ES-I3 (cell line): Measurements from ENCODE around the gene HNRNPA2B1.

Experiments used
- H3K36me3 ChIP-seq: 2 replicates; pipeline ENCODE4 v1.6.1; 2013; ENCODE audit warnings: mild to moderate bottlenecking, low read length, control low read depth, moderate library complexity; ENCODE audit not compliant: insufficient read depth
- H3K4me1 ChIP-seq: 2 replicates; pipeline ENCODE4 v1.6.1; 2013; ENCODE audit warnings: mild to moderate bottlenecking, control low read depth, low read length; ENCODE audit not compliant: insufficient read depth
- H3K9ac ChIP-seq: 2 replicates; pipeline ENCODE4 v1.6.1; 2013; ENCODE audit warnings: low read depth, mild to moderate bottlenecking, low read length, moderate library complexity
- H3K9me3 ChIP-seq: 2 replicates; pipeline ENCODE4 v1.6.1; 2013; ENCODE audit warnings: mild to moderate bottlenecking, low read length, moderate library complexity; ENCODE audit not compliant: control insufficient read depth, insufficient read depth

HNRNPA2B1 gene

DNA sequence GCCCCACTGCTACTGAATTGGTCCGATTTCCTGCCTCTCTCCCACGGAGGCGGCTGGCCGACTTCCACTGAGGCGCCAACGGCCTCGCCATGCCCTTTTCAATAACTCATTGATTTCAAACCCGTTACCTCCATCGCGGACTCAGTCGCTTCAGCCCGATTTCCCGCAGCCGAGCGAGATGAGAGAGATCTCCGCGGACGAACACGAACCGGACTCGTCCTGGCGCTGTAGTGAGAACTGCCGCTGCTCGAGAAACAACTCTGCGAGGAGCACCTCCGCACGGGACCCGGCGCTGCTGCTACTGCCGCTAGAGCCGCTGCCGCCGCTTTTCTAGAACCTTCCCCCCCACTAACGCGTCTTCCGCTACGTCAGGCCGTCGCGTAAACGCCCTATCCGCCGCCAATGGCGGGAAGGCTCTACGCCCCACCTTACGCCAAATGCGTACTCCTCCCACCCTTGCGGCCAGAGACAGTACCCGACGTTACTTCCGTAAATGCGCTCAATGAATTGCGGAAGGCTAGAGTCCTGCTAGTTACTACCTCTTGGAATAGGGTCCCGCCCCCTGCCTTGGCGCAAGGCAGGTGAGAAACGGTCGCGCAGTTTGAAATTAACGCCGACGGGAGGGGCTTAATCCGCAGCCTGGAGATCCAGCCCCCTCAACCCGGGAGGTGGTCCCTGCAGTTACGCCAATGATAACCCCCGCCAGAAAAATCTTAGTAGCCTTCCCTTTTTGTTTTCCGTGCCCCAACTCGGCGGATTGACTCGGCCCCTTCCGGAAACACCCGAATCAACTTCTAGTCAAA is at the start of gene HNRNPA2B1:
HNRNPA2B1 (minus strand) TSS at position 303 of the 803 bp plus-strand sequence; CDS start at position 134, 169 bp downstream.
- Histone ChIP-seq H3K9ac (peak within 1 kb of the TSS; percentile 99), H3K36me3 (peaks cover 34% of the 10 kb centered on the region), H3K9me3 (no peaks in the 10 kb centered on the region), H3K4me1 (peaks cover 24% of the 10 kb centered on the region)

DNA sequence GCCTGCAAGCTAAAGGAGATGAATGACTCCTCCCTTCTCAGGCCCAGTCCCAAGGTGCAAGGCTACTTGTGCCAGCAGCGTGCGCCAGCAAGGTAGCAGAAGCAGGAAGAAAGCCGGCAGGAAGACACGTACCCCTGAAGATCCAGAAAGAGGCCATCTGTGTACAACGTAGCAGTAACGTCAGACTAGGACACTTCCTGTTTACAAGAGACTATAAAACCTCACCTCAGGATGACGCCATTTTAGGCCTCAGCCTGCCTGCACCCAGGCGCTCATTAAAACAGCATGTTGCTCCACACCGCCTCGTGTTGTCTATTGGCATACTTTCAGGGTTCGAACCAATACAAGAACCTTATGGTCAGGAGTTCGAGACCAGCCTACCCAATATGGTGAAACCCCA is 49.7 kb upstream of the HNRNPA2B1 start:
- Histone ChIP-seq H3K36me3 (no peaks in the 10 kb centered on the region), H3K9me3 (no peaks in the 10 kb centered on the region), H3K4me1 (no peaks in the 10 kb centered on the region), H3K9ac (no peak overlapping the region)

DNA sequence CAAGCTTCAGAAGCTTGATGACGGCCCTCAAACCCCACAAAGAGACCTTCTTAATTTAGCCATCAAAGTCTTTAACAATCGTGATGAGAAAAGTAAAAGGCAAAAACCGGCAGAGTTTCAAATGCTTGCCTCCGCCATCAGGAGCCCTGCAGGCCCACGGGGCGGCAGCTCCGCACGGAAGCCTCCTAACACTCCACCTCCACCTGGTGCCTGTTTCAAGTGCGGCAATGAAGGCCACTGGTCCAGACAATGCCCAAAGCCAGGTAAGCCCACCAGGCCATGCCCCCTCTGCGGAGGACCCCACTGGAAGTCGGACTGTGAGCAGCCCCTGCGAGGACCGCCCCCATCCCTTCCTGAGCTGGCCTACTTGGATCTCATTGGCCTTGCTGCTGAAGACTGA is 44.6 kb upstream of the HNRNPA2B1 start:
- H3K36me3 ChIP-seq: no peaks in the 10 kb centered on the region
- no peaks in the 10 kb centered on the region; the same call in 1 of the 2 replicates for H3K9me3 ChIP-seq
- H3K4me1 ChIP-seq: no peaks in the 10 kb centered on the region
- H3K9ac ChIP-seq: no peak overlapping the region

DNA sequence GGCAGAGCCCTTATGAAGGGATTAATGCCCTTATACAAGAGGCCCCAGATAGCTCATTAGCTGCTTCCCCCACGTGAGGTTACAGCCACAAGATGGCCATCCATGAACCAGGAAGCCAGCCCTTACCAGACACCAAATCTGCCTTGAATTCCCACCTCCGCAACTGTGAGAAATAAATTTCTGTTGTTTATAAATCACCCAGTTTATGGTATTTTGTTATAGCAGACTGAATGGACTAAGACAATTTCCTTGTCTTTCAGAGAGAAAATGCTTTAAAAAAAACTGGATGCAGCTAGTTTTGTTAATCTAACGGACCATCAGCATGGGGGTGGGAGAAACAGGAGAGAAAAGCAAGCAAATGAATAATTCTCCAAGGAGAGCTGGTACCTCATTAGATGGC is 37.5 kb upstream of the HNRNPA2B1 start:
- H3K4me1 ChIP-seq: no peaks in the 10 kb centered on the region
- no peaks in the 10 kb centered on the region for H3K36me3 ChIP-seq
- H3K9ac ChIP-seq: no peak overlapping the region
- no peaks in the 10 kb centered on the region for H3K9me3 ChIP-seq

DNA sequence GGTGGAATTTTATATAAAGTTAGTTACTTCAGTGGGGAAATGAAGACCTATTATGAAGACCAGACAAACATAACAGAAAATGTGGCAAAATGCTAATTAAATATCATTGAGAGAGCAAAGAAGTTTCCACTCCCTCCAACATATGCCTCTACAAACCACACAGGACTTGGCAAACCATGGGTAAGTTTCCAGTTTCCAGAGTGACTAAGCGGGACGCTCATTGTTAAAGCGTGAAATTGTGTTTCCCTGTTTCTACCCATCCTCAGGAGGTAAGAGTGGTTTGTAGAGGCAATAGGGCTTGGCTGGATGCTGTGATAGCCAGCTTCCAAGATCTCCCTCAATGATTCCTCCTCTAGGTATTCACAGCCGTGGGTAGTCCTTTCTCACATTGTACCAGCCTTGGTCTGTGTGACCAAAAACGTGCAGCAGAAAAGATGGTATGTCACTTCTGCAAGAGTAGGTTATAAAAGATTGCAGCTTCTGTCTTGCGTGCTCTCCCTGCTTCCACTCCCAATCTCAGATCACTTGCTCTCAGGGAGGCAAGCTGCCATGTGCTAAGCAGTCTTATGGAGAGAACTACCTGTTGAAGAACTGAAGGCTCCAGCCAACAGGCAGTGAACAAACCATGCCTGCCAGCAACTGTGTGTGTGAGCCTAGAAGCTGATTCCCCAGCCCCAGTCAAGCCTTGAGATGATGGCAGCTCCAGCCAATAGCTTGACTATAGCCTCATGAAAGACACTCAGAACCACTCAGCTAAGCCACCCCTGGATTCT is 36.7 kb upstream of the HNRNPA2B1 start:
- H3K4me1 ChIP-seq: no peaks in the 10 kb centered on the region
- no peak overlapping the region for H3K9ac ChIP-seq
- no peaks in the 10 kb centered on the region for H3K36me3 ChIP-seq
- H3K9me3 ChIP-seq: no peaks in the 10 kb centered on the region

DNA sequence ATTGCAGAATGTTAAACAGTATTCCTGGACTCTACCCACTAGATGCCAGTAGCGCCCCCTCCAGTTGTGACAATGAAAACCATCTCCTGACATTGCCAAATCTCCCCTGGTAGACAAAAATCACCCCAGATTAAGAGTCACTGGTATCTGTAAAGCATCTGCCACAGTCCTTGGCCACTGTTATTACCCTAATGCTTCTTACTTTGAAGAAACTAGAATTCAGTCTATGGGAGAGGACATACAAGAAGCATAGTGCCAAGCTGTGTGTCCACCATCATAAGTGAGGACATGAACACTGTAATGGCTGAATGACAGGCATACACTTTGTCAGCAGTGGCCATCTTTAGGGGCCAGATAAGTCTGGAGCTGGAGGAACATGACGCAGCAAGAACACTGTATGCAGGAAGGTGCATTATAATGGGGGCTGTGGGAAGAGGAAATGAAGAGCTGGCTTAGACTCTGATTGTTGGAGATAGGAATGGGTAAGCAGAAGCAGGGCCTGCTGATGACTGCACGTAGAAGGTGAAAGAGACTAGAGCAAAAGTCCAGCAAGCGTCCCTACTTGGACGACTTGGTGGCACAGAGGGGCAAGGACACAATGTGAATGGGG is 33.5 kb upstream of the HNRNPA2B1 start:
- Histone ChIP-seq H3K4me1 (no peaks in the 10 kb centered on the region), H3K36me3 (no peaks in the 10 kb centered on the region), H3K9me3 (no peaks in the 10 kb centered on the region), H3K9ac (no peak overlapping the region)

DNA sequence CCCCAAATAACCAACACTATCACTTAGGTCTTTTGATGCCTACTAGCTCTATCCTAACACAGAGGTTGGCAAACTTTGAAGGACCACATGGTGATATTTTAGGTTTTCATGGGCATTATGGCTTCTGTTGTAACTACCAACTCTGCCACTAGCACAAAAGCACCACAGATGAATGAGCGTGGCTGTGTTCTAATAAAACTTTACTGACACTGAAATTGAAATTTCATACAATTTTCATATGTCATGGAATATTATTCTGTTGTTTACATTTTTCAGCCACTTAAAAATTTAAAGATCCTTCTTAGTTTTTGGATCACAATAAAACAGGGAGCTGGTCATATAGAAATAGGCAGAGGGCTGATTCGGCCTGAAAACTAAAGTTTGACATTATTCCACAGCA is 27.4 kb upstream of the HNRNPA2B1 start:
- H3K36me3 ChIP-seq: no peaks in the 10 kb centered on the region; the same call in 1 of the 2 replicates

DNA sequence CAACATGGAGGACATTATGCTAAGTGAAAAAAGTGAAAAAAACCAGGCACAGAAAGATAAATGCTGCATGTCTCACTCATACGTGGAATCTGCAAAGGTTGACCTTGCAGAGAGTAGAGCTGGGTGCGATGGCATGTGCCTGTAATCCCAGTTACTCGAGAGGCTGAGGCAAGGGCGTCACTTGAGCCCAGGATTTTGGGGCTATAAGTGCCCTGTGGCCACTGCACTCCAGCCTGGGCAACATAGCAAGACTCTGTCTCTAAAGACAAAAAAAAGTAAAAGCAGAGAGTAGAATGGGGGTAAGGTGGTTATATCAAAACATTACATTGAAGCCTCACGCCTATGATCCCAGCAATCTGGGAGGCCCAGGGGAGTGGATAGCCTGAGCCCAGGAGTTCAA is 23.8 kb upstream of the HNRNPA2B1 start:
- Histone ChIP-seq H3K9ac (no peak overlapping the region), H3K4me1 (no peaks in the 10 kb centered on the region), H3K9me3 (no peaks in the 10 kb centered on the region), H3K36me3 (no peaks in the 10 kb centered on the region; the same call in 1 of the 2 replicates)

More for the DNA sequence above, 27.4 kb upstream of the HNRNPA2B1 start:
- H3K9ac ChIP-seq: no peak overlapping the region
- H3K4me1 ChIP-seq: no peaks in the 10 kb centered on the region
- H3K9me3 ChIP-seq: no peaks in the 10 kb centered on the region

DNA sequence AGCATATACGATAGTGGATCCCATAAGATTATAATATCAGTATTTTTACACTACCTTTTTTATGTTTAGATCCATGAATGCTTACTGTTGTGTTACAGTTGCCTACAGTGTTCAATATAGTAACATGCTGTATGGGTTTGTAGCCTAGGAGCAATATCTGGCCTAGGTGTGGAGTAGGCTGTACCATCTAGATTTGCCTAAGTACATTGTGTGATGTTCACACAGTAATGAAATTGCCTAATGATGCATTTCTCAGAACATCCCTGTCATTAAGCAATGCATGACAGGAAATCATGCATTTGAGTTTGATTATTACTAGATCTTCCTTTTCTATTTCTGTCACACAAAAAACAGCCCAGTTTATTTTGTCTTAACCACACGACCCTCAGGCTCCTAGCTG is 15.5 kb upstream of the HNRNPA2B1 start:
- H3K4me1 ChIP-seq: no peaks in the 10 kb centered on the region; the same call in 1 of the 2 replicates
- peaks cover 5% of the 10 kb centered on the region; the same call in 1 of the 2 replicates for H3K36me3 ChIP-seq
- no peak overlapping the region for H3K9ac ChIP-seq
- no peaks in the 10 kb centered on the region for H3K9me3 ChIP-seq

DNA sequence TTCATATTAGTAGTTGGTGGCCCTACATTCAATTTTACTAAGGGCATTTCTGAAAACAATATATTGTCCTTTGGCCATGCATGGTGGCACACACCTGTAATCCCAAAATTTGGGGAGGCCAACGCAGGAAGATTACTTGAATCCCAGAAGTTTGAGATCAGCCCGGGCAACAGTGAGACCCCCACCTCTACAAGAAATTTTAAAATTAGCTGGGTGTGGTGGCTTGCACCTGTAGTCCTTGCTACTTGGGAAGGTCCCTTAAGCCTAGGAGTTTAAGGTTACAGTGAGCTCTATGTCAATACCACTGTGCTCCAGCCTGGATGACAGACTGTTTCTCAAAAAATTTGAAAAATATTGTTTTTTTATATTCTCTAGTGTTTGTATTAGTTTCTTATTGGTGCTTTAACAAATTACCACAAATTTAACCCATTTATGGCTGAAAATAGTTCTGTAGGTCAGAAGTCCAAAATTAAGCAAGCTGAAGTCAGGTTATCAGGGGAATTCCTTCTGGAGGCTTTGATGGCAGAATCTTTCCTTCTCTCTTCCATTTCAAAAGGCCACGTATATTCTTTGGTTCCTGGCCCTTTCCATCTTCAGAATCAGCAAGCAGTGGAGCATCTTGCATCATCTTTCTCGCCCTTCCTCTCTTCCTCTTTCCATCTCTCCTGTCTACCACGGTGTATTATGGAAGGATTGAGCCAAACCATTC is 13.4 kb upstream of the HNRNPA2B1 start:
- Histone ChIP-seq H3K36me3 (peaks cover 22% of the 10 kb centered on the region), H3K9ac (no peak overlapping the region), H3K4me1 (no peaks in the 10 kb centered on the region; the same call in 1 of the 2 replicates), H3K9me3 (no peaks in the 10 kb centered on the region)

DNA sequence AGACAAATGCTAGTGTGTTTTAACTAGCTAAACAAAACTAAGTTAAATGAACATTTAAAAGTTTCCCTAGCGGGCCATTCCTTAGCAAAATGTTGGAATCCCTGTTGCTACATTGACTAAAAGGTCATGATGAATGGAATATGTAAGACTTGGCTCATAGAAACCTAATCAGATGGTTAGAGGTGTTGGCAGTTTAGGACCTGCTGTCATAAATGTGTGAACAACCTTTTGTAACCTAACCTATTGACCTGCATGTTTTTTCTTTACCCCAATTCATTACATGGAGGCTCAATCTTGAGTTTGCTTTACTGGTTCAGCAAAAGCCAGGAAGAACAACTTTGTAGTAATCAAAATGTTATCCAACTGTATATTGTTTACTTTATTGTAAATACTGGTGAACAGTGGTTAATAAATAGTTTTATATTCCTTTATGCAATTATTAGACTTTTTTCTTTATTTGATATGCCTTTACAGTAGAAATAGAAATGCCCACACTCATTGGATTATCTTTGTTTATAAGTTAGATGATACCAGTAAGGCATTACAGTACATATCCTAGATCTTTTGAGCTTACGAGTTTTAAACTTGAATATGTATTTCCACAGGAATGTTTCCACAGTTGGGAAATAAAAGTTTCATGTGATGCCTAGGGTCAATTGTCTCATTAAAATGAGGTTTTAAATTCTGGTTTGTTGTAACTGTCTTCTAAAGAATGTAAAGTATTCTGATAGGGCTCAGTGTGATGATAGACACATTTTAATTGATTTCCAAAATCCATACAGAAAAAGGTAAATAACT is 12.6 kb upstream of the HNRNPA2B1 start:
- H3K4me1 ChIP-seq: no peaks in the 10 kb centered on the region; the same call in 1 of the 2 replicates
- H3K9me3 ChIP-seq: no peaks in the 10 kb centered on the region
- no peak overlapping the region for H3K9ac ChIP-seq
- peaks cover 22% of the 10 kb centered on the region for H3K36me3 ChIP-seq

DNA sequence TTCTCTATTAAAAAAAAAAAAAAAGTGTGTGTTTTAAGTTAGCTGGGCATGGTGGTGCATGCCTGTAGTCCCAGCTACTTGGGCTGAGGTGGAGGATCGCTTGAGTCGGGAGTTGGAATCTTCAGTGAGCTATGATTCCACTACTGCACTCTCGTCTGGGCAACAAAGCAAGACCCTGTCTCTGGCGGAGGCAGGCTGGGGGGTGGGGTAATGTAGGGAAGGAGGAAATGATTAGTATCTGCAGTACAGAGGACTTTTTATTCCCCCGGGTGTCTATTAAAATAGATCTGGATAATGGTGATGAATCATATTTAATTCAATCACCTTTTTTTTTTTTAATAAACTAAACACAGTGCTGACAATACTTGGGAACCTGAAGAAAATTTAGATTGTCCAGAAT is 7.5 kb upstream of the HNRNPA2B1 start:
- Histone ChIP-seq H3K4me1 (peaks cover 13% of the 10 kb centered on the region), H3K36me3 (peaks cover 41% of the 10 kb centered on the region), H3K9me3 (no peaks in the 10 kb centered on the region), H3K9ac (no peak overlapping the region)

DNA sequence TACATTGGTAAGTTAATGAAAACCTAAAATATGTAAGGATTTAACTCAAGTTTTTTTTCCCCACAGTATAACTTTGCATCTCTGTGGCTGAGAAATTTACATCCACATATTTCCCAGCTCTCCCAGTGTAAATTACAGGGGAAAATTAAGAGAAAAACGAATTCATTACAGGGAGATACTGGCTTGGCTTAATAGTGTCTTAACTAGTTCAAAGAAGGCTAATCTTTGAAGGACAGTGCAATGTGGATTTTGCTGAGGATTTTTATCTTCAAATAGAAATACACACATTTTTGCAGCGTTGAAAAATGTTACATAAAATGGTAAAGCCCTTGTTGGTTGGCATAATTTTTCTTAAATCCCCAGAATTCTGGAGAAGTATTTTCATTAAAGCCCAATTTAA is 2.5 kb upstream of the HNRNPA2B1 start:
- H3K36me3 ChIP-seq: peaks cover 33% of the 10 kb centered on the region
- H3K4me1 ChIP-seq: peaks cover 13% of the 10 kb centered on the region
- no peaks in the 10 kb centered on the region for H3K9me3 ChIP-seq
- peak overlapping the region; percentile 99 for H3K9ac ChIP-seq
